Cardiac muscle cell (in vitro differentiated cells and primary cell): ENCODE measurements around the gene PTPRN. TPM values are rescaled to one million over a fixed set of nuclear protein-coding genes. Genes with fewer than 3 reads are reported as not detected.
A peak's percentile ranks its signal among the peaks of the same experiment; 100 is the strongest.

ENCODE experiments used
- DNase-seq, 2 donors: peaks; one replicate each; pipeline versions ENCODE4 v3.0.0 to v3.0.0-alpha.2; 2010 to 2017; ENCODE audit warnings: low read depth in 1 of 2, low spot score in 1 of 2
- H3K27ac ChIP-seq: fragments of 200-600 bp; sonication (generic); 2 replicates; pipeline ENCODE4 v1.5.1; 2016
- H3K27me3 ChIP-seq: fragments of 200-600 bp; sonication (generic); 2 replicates; pipeline ENCODE4 v1.6.0; 2016; ENCODE audit warnings: control low read depth
- H3K36me3 ChIP-seq: fragments of 200-600 bp; sonication (generic); 2 replicates; pipeline ENCODE4 v1.5.1; 2016; ENCODE audit warnings: control low read depth
- H3K4me1 ChIP-seq: fragments of 200-600 bp; sonication (generic); 2 replicates; pipeline ENCODE4 v1.8.1; 2017; ENCODE audit warnings: low read depth, mild to moderate bottlenecking, mixed run types
- H3K4me3 ChIP-seq: fragments of 200-600 bp; sonication (generic); 2 replicates; pipeline ENCODE4 v1.5.1; 2016; ENCODE audit warnings: mild to moderate bottlenecking
- H3K9me3 ChIP-seq: fragments of 200-600 bp; sonication (generic); 2 replicates; pipeline ENCODE4 v1.5.1; 2017; ENCODE audit warnings: low read depth, mild to moderate bottlenecking, control low read depth
- polyA plus RNA-seq: library from polyadenylated mRNA; unstranded; fragments of >200 nt; fragmentation: Nextera tagmentation; extraction: Ambion mirVana; gene quantifications from 2 replicates; pipeline ENCODE4 v1.2.1, GENCODE V29; 2016
- total RNA-seq: library from RNA; depleted of rRNA; stranded (reverse); fragments of >200 nt; gene quantifications from 2 replicates; pipeline ENCODE4 v1.2.3, GENCODE V29; 2016
- TF ChIP-seq, protein P1 (sequence below): IDR thresholded peaks from 2 replicates; pipeline ENCODE4 v1.5.1; 2012; ENCODE audit warnings: low read depth, mild to moderate bottlenecking, low read length

PTPRN gene
- total and polyA plus RNA-seq, 2 experiments from 2014 or later, result 0.36 to 1.4 TPM

DNA sequence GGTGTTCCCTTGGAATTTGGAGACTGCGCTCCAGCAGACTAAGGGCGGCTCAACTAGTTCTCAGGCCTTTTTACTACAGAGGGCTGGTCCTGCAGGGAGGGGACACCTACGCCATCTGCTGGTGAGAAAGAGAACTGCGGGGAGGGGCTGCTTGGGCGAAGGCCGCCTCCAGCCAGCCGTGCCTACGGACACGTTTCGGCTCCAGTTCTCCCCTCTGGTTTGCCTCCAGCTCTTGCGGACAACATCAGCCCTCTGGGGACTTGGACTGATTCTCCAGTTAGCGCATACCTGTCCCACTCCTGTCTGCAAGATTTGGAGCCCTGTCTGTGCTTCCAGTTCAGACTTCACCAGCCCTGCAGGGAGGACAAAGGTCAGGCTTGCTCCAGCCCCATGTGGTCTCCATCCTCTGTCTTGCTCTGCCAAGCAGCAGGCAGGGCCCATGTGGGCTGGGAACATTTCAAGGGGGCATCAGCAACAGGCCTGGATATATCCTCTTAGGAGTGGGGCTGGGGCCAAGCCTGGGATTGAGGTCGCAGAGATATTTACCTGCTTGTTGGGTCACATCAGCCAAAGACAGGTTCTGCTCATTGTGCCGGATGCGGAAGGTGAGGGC lies 10.3 kb downstream of the PTPRN start:
- H3K36me3 ChIP-seq, result no peaks in the 10 kb centered on the region
- H3K27me3 ChIP-seq, result peaks cover 42% of the 10 kb centered on the region
- no peak overlapping the region for H3K4me3 ChIP-seq
- peak; percentile 78 to 86 for DNase-seq
- H3K9me3 ChIP-seq, result no peaks in the 10 kb centered on the region
- TF ChIP-seq, protein P1, sequence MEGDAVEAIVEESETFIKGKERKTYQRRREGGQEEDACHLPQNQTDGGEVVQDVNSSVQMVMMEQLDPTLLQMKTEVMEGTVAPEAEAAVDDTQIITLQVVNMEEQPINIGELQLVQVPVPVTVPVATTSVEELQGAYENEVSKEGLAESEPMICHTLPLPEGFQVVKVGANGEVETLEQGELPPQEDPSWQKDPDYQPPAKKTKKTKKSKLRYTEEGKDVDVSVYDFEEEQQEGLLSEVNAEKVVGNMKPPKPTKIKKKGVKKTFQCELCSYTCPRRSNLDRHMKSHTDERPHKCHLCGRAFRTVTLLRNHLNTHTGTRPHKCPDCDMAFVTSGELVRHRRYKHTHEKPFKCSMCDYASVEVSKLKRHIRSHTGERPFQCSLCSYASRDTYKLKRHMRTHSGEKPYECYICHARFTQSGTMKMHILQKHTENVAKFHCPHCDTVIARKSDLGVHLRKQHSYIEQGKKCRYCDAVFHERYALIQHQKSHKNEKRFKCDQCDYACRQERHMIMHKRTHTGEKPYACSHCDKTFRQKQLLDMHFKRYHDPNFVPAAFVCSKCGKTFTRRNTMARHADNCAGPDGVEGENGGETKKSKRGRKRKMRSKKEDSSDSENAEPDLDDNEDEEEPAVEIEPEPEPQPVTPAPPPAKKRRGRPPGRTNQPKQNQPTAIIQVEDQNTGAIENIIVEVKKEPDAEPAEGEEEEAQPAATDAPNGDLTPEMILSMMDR, result peak; percentile 97
- no peaks in the 10 kb centered on the region for H3K4me1 ChIP-seq
- no peak overlapping the region for H3K27ac ChIP-seq

DNA sequence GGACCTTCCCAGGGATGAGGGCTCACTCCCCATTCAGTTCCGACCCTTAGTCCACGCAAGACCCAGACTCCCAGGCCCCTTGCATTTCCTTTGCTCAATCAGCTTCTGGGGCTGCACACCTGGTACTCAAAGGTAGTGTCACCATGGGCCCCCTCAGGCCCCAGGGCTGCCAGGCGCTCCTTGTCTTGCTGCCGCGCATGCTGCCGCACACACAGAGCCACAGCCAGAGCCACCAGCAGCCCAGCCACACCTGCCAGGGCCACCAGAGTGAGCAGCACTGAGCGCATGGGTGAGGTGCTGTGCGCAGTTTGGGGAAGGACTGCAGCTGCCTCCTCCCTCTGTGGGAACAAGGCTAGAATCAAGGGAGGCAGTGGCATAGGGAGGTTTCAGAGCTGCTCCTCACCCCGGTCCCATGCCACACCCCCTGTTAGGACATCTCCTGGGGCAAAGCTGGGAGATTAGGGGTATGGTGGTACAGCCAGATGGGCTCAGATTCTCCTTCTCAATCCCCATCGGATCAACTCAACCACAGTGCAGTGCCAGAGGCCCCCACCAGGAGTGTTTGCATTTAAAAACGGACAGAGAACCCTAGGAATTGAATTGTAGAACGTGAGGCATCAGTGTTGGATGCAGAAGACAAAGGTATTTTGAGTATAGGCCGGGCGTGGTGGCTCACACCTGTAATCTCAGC lies 11.3 kb downstream of the PTPRN start:
- no peak for DNase-seq
- Histone ChIP-seq H3K36me3 (no peaks in the 10 kb centered on the region), H3K4me3 (no peak overlapping the region), H3K9me3 (no peaks in the 10 kb centered on the region), H3K27ac (no peak overlapping the region), H3K27me3 (peaks cover 34% of the 10 kb centered on the region), H3K4me1 (no peaks in the 10 kb centered on the region)
- TF ChIP-seq, protein P1, result no peak

DNA sequence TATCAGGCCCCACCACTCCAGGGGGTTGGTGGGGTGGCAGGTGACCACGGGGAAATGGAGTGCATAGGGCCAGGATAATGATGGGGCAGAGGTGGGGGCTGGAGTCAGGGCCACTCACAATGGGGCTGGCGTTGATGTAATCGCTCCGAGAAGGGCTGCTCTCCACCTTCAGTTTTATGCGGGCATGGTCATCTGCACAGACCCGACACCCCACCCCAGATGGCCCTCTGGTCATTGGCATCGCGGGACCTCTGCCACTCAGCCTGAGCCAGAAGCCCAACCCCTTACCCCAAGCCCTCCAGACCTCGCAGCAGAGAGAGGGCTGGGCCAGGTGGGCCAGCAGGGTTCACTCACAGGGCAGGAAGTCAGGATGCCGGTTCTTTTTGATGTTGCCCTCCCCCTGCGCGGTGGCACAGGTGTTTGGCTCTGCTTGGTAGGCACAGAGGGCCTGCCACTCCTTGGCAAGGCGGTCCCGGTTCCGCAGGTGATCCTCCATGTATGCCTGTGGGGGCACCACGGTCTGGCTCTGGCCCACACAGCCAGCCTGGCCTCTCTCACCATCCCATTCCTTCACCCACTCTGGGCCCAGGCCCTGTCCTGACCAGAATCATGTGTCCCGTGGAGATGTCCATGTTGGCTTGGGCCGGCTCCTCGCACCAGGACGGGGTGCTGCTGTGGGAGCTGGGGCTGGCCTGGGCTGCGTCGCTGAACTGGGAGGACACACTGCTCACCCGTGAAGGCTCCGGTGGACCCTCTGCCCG lies 12.4 kb downstream of the PTPRN start:
- no peaks in the 10 kb centered on the region for H3K36me3 ChIP-seq
- peaks cover 23% of the 10 kb centered on the region for H3K27me3 ChIP-seq
- TF ChIP-seq, protein P1, result no peak
- H3K27ac ChIP-seq, result no peak overlapping the region
- DNase-seq, result no peak
- no peaks in the 10 kb centered on the region for H3K9me3 ChIP-seq
- H3K4me1 ChIP-seq, result no peaks in the 10 kb centered on the region
- H3K4me3 ChIP-seq, result no peak overlapping the region

DNA sequence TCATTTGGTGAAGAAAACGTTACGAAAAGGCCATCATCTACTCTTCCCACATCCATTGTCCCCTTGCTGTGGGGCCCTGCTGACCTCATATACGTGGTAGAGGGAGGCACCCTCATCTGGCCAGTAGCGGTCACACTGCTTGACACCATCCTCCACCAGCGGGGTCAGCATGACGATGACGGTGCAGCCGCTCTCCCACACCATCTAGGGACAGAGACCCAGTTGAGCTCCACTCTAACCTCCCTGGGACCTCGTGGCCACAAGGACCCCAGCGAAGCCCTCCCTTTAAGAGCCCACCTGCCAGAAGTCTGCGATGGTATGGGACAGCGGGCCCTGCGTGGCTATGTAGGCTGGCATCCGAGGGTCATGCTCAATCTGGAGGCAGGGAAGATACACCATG lies 13.1 kb downstream of the PTPRN start:
- Histone ChIP-seq H3K4me3 (no peak overlapping the region), H3K27me3 (peaks cover 16% of the 10 kb centered on the region), H3K27ac (no peak overlapping the region), H3K4me1 (no peaks in the 10 kb centered on the region), H3K36me3 (no peaks in the 10 kb centered on the region), H3K9me3 (no peaks in the 10 kb centered on the region)
- TF ChIP-seq, protein P1, result no peak
- no peak for DNase-seq

DNA sequence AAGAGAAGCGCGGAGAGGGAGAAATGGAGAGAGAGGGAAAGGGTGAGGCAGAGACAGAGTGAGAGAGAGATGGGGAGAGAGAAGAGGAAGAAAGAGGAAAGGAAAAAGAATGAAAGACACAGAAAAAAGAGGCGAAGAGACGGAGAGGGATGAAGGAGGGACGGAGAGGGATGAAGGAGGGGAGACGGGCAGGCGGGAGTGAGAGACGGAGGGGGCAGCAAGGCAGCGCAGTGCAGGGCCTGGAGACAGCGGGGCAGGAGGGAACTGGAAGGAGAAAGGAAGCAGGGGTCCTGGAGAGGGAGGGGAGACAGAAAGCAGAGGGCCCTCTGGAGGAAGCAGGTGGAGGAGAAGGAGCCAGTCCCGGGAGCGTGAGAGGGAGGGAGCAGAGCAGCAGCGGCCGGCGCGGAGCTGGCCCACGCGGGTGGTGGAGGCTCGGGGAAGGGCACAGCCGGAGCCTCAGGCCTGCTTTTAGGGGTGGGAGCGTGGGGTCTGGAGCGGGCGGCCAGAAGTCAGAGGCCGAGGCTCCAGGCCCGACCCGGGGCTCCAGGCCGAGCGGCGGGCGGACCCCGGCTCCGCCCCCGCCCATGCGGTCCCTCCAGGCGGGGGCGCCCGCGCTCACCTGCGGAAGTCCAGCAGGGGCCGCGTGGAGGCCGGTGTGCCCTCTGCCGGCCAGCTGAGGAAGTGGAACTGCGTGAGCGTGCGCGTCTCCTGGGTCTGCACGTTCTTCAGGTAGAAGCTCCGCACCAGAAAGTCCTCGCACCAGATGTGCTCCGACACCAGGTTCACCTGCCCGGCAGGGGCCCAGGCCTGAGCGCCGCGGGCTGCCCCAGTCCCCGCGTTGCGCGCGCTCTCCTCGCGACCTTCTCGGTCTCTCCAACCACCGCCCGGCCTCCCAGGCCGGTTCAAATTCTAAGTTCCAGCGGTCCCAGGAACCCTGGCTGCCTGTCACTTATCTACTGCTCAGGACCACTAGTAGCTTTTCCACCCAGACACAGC lies 14.5 kb downstream of the PTPRN start:
- TF ChIP-seq, protein P1, result peak; percentile 91
- Histone ChIP-seq H3K27me3 (peaks cover 1% of the 10 kb centered on the region), H3K27ac (peak overlapping the region; percentile 46), H3K9me3 (no peaks in the 10 kb centered on the region), H3K4me1 (no peaks in the 10 kb centered on the region), H3K4me3 (peak overlapping the region; percentile 65), H3K36me3 (no peaks in the 10 kb centered on the region)
- peak; percentile 85 to 89 for DNase-seq
